ENCODE measurements around the gene GRAMD1A.
"Not testable (repeated sequence)": the region's sequence is repeated elsewhere in the genome, so short reads cannot be mapped to it uniquely, and the experiment has no call there.

Gene GRAMD1A

GRCh38 chr19:34994643-34995541 is 5.2 kb upstream of the GRAMD1A start:
- Histone ChIP-seq H3K27me3 (ENCODE audit: control insufficient read depth in 1 of 2, insufficient read depth in 1 of 2, low read length in 2 of 2) (peaks cover 0 to 6% of the 10 kb centered on the region in 2 experiments), H3K36me3 (ENCODE audit: control insufficient read depth in 1 of 2, insufficient read depth in 2 of 2, low read depth in 1 of 2, low read length in 2 of 2) (no peaks in the 10 kb centered on the region), H2BK12ac (ENCODE audit: low read length in 2 of 2) (no peak overlapping the region), H2BK5ac (ENCODE audit: low read depth, low read length, poor library complexity, severe bottlenecking) (no peak overlapping the region), H3K23ac (ENCODE audit: low read length in 2 of 2) (no peak overlapping the region), H2AK5ac (ENCODE audit: low read length, severe bottlenecking) (no peak overlapping the region), H3K4me3 (ENCODE audit: insufficient read depth in 1 of 2, low read depth in 1 of 2, low read length in 2 of 2) (no peak overlapping the region), H2BK15ac (ENCODE audit: low read depth, poor library complexity, severe bottlenecking) (no peak overlapping the region), H3K4me1 (ENCODE audit: control insufficient read depth, insufficient read depth, low read depth, low read length) (peaks cover 10% of the 10 kb centered on the region), H3K9ac (ENCODE audit: low read length) (no peak overlapping the region), H3K18ac (ENCODE audit: low read depth in 1 of 2, low read length in 2 of 2) (no peak overlapping the region), H3K9me3 (ENCODE audit: control insufficient read depth, low read length) (no peaks in the 10 kb centered on the region), H3K27ac (ENCODE audit: low read length, poor library complexity, severe bottlenecking) (no peak overlapping the region), H3K4me2 (ENCODE audit: low read length, poor library complexity, severe bottlenecking) (no peak overlapping the region), H4K91ac (ENCODE audit: low read length) (no peak overlapping the region), H3K14ac (ENCODE audit: low read length in 2 of 2) (no peak overlapping the region), H3K4ac (ENCODE audit: low read depth in 1 of 2, low read length in 2 of 2) (no peak overlapping the region), H4K8ac (ENCODE audit: low read length) (no peak overlapping the region), H2AFZ (ENCODE audit: low read depth, low read length) (no peak overlapping the region), H3K79me1 (replicated peaks; ENCODE audit: low read length, poor library complexity, severe bottlenecking) (no peaks in the 10 kb centered on the region), H2BK120ac (ENCODE audit: low read depth, low read length) (no peak overlapping the region)
- no peak for DNase-seq
- 89% methylated on average over 16 of the region's 17 CpGs for WGBS

GRCh38 chr19:34995551-34995950 is 4.6 kb upstream of the GRAMD1A start:
- H3K14ac ChIP-seq (ENCODE audit: low read length in 2 of 2): no peak overlapping the region
- H3K27me3 ChIP-seq (ENCODE audit: control insufficient read depth in 1 of 2, insufficient read depth in 1 of 2, low read length in 2 of 2): peaks cover 0 to 6% of the 10 kb centered on the region in 2 experiments
- no peaks in the 10 kb centered on the region for H3K9me3 ChIP-seq (ENCODE audit: control insufficient read depth, low read length)
- H3K23ac ChIP-seq (ENCODE audit: low read length in 2 of 2): no peak overlapping the region
- no peak overlapping the region for H3K27ac ChIP-seq (ENCODE audit: low read length, poor library complexity, severe bottlenecking)
- no peak overlapping the region for H2AK5ac ChIP-seq (ENCODE audit: low read length, severe bottlenecking)
- DNase-seq: no peak
- H2AFZ ChIP-seq (ENCODE audit: low read depth, low read length): no peak overlapping the region
- no peak overlapping the region for H2BK120ac ChIP-seq (ENCODE audit: low read depth, low read length)
- H2BK12ac ChIP-seq (ENCODE audit: low read length in 2 of 2): no peak overlapping the region
- no peak overlapping the region for H3K4me3 ChIP-seq (ENCODE audit: insufficient read depth in 1 of 2, low read depth in 1 of 2, low read length in 2 of 2)
- no peak overlapping the region for H4K91ac ChIP-seq (ENCODE audit: low read length)
- H3K4me2 ChIP-seq (ENCODE audit: low read length, poor library complexity, severe bottlenecking): no peak overlapping the region
- H2BK5ac ChIP-seq (ENCODE audit: low read depth, low read length, poor library complexity, severe bottlenecking): no peak overlapping the region
- 88% methylated on average over 7 of the region's 8 CpGs for WGBS
- no peak overlapping the region for H2BK15ac ChIP-seq (ENCODE audit: low read depth, poor library complexity, severe bottlenecking)
- no peaks in the 10 kb centered on the region for H3K79me1 ChIP-seq (replicated peaks; ENCODE audit: low read length, poor library complexity, severe bottlenecking)
- H3K4ac ChIP-seq (ENCODE audit: low read depth in 1 of 2, low read length in 2 of 2): no peak overlapping the region
- peaks cover 10% of the 10 kb centered on the region for H3K4me1 ChIP-seq (ENCODE audit: control insufficient read depth, insufficient read depth, low read depth, low read length)
- H4K8ac ChIP-seq (ENCODE audit: low read length): no peak overlapping the region
- no peaks in the 10 kb centered on the region for H3K36me3 ChIP-seq (ENCODE audit: control insufficient read depth in 1 of 2, insufficient read depth in 2 of 2, low read depth in 1 of 2, low read length in 2 of 2)
- no peak overlapping the region for H3K18ac ChIP-seq (ENCODE audit: low read depth in 1 of 2, low read length in 2 of 2)
- no peak overlapping the region for H3K9ac ChIP-seq (ENCODE audit: low read length)

- no peak overlapping the region for H2BK15ac ChIP-seq (ENCODE audit: low read depth, poor library complexity, severe bottlenecking)
- 79% methylated on average over 4 of the region's 8 CpGs for WGBS
These were observed 3.0 kb upstream of the GRAMD1A start for GRCh38 chr19:34997071-34997617.

DNA sequence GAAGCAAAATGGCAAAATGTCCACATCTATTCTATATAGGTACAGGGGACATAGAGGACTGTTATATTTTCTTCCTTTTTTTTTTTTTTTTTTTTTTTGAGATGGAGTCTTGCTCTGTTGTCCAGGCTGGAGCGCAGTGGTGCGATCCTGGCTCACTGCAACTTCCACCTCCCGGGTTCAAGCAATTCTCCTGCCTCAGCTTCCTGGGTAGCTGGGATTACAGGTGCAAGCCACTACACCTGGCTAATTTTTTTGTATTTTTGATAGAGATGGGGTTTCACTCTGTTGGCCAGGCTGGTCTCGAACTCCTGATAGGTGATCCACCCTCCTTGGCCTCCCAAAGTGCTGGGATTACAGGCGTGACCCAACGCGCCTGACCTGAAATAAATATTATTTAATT is 1.9 kb upstream of the GRAMD1A start:
- H3K4me3 ChIP-seq (ENCODE audit: insufficient read depth in 1 of 2, low read depth in 1 of 2, low read length in 2 of 2); DNase-seq; H3K79me1 ChIP-seq (replicated peaks; ENCODE audit: low read length, poor library complexity, severe bottlenecking); H3K23ac ChIP-seq (ENCODE audit: low read length in 2 of 2); H4K91ac ChIP-seq (ENCODE audit: low read length); H4K8ac ChIP-seq (ENCODE audit: low read length); H2BK12ac ChIP-seq (ENCODE audit: low read length in 2 of 2); H3K36me3 ChIP-seq (ENCODE audit: control insufficient read depth in 1 of 2, insufficient read depth in 2 of 2, low read depth in 1 of 2, low read length in 2 of 2); H3K4ac ChIP-seq (ENCODE audit: low read depth in 1 of 2, low read length in 2 of 2); H3K14ac ChIP-seq (ENCODE audit: low read length in 2 of 2); H3K4me2 ChIP-seq (ENCODE audit: low read length, poor library complexity, severe bottlenecking); H3K18ac ChIP-seq (ENCODE audit: low read depth in 1 of 2, low read length in 2 of 2); H3K9me3 ChIP-seq (ENCODE audit: control insufficient read depth, low read length); H3K27me3 ChIP-seq (ENCODE audit: control insufficient read depth in 1 of 2, insufficient read depth in 1 of 2, low read length in 2 of 2); H3K27ac ChIP-seq (ENCODE audit: low read length, poor library complexity, severe bottlenecking); H2AFZ ChIP-seq (ENCODE audit: low read depth, low read length); H2BK120ac ChIP-seq (ENCODE audit: low read depth, low read length); H3K9ac ChIP-seq (ENCODE audit: low read length); H2BK15ac ChIP-seq (ENCODE audit: low read depth, poor library complexity, severe bottlenecking); H2BK5ac ChIP-seq (ENCODE audit: low read depth, low read length, poor library complexity, severe bottlenecking); H2AK5ac ChIP-seq (ENCODE audit: low read length, severe bottlenecking): not testable (repeated sequence)
- 95% methylated on average over 3 of the region's 7 CpGs for WGBS
- H3K4me1 ChIP-seq (ENCODE audit: control insufficient read depth, insufficient read depth, low read depth, low read length): peaks cover 22% of the 10 kb centered on the region

More at GRCh38 chr19:34997071-34997617, 3.0 kb upstream of the GRAMD1A start:
- Histone ChIP-seq H3K4me3 (ENCODE audit: insufficient read depth in 1 of 2, low read depth in 1 of 2, low read length in 2 of 2) (no peak overlapping the region), H3K9me3 (ENCODE audit: control insufficient read depth, low read length) (no peaks in the 10 kb centered on the region), H4K91ac (ENCODE audit: low read length) (no peak overlapping the region), H3K18ac (ENCODE audit: low read depth in 1 of 2, low read length in 2 of 2) (no peak overlapping the region), H3K4me2 (ENCODE audit: low read length, poor library complexity, severe bottlenecking) (no peak overlapping the region), H2AFZ (ENCODE audit: low read depth, low read length) (no peak overlapping the region), H3K23ac (ENCODE audit: low read length in 2 of 2) (no peak overlapping the region), H3K4me1 (ENCODE audit: control insufficient read depth, insufficient read depth, low read depth, low read length) (peaks cover 15% of the 10 kb centered on the region), H3K36me3 (ENCODE audit: control insufficient read depth in 1 of 2, insufficient read depth in 2 of 2, low read depth in 1 of 2, low read length in 2 of 2) (no peaks in the 10 kb centered on the region), H2BK12ac (ENCODE audit: low read length in 2 of 2) (no peak overlapping the region), H2BK120ac (ENCODE audit: low read depth, low read length) (no peak overlapping the region), H3K9ac (ENCODE audit: low read length) (no peak overlapping the region), H3K4ac (ENCODE audit: low read depth in 1 of 2, low read length in 2 of 2) (no peak overlapping the region), H2AK5ac (ENCODE audit: low read length, severe bottlenecking) (no peak overlapping the region), H3K27ac (ENCODE audit: low read length, poor library complexity, severe bottlenecking) (no peak overlapping the region), H3K79me1 (replicated peaks; ENCODE audit: low read length, poor library complexity, severe bottlenecking) (no peaks in the 10 kb centered on the region), H2BK5ac (ENCODE audit: low read depth, low read length, poor library complexity, severe bottlenecking) (no peak overlapping the region), H3K27me3 (ENCODE audit: control insufficient read depth in 1 of 2, insufficient read depth in 1 of 2, low read length in 2 of 2) (peaks cover 0 to 6% of the 10 kb centered on the region in 2 experiments), H4K8ac (ENCODE audit: low read length) (no peak overlapping the region), H3K14ac (ENCODE audit: low read length in 2 of 2) (no peak overlapping the region)
- no peak for DNase-seq

Measured in mesenchymal stem cell (in vitro differentiated cells and primary cell).